ENCODE data around the gene MADCAM1. TPM values are rescaled to one million over a fixed set of nuclear protein-coding genes. Genes with fewer than 3 reads are reported as not detected.

MADCAM1 gene
- total RNA-seq, 6 donors from 2014 or later = 0.63 to 3.1 (median 1.1) TPM; not detected in 2

GRCh38 chr19:507286-508203, 11.3 kb downstream of the MADCAM1 start, which contains the start of gene TPGS1:
Gene TPGS1 (plus strand): TSS chr19:507497. CDS start chr19:507507, 10 bp downstream.
- Histone ChIP-seq H3K27ac (peak within 1 kb of the TSS; percentile 79 to 98 (median 96)), H3K36me3 (peaks cover 0 to 7% (median 2%) of the 10 kb centered on the region in 4 donors), H3K4me3 (peak within 1 kb of the TSS; percentile 75 to 100 (median 95)), H3K27me3 (no peaks in the 10 kb centered on the region), H3K9me3 (no peaks in the 10 kb centered on the region), H3K4me1 (peaks cover 34 to 51% (median 37%) of the 10 kb centered on the region in 4 donors)
- DNase-seq (peak; percentile 79 to 95), ATAC-seq (ENCODE audit: low FRiP score in 2 of 2) (peak; percentile 94 to 96)
- peak in 3 of 4 donors; percentile 34 to 66 (median 51) for TF ChIP-seq POLR2A (IDR thresholded peaks at IDR 0.05)
- peak in 4 of 6 experiments; percentile 28 to 63 (median 43) for TF ChIP-seq CTCF (IDR thresholded peaks at IDR 0.05)
- peak; percentile 60 to 81 for TF ChIP-seq POLR2AphosphoS5 (IDR thresholded peaks at IDR 0.05)
- peak in 1 of 4 donors; percentile 50 for TF ChIP-seq EP300 (IDR thresholded peaks at IDR 0.05)
- 1 to 2% methylated on average over 10 to 59 of the region's 81 CpGs for WGBS, 2 donors

GRCh38 chr19:508204-509150, 12.2 kb downstream of the MADCAM1 start:
- 64 to 73% methylated on average over 24 to 32 of the region's 32 CpGs for WGBS, 2 donors
- ATAC-seq (ENCODE audit: low FRiP score in 2 of 2) (no peak), DNase-seq (no peak)
- Histone ChIP-seq H3K9me3 (no peaks in the 10 kb centered on the region), H3K27me3 (no peaks in the 10 kb centered on the region), H3K4me3 (peak overlapping the region; percentile 75 to 100 (median 95)), H3K36me3 (peaks cover 0 to 7% (median 2%) of the 10 kb centered on the region in 4 donors), H3K4me1 (peaks cover 34 to 57% (median 40%) of the 10 kb centered on the region in 4 donors), H3K27ac (peak overlapping the region in 2 of 4 donors; percentile 95 to 98)
- TF ChIP-seq POLR2AphosphoS5 (IDR thresholded peaks at IDR 0.05) (no peak), CTCF (IDR thresholded peaks at IDR 0.05) (no peak), EP300 (IDR thresholded peaks at IDR 0.05) (no peak), POLR2A (IDR thresholded peaks at IDR 0.05) (no peak)

DNA sequence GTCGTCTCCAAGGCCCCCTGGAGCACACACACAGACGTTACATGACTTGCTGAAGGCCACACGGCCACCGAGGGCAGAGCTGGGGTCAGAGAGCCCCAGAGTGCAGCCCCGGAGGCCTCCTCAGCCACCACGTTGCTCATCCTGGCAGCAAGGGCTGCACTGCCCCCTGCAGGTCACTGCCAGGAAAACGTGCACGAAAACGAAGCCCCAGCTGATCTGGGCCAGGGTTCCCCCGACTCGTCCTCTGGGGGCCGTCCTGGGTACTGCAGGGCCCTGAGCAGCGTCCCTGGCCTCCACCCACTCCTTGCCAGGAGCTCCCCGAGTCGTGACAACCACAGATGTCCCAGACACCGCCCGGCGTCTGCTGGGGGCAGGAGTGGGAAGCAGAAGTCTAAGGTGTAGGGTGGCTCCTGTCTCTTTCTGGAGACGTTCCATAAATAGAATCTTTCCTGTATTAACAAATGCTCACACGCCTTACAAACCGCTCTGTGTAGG, 14.4 kb downstream of the MADCAM1 start:
- Histone ChIP-seq H3K27me3 (no peaks in the 10 kb centered on the region), H3K9me3 (no peaks in the 10 kb centered on the region), H3K4me1 (peaks cover 34 to 57% (median 40%) of the 10 kb centered on the region in 4 donors), H3K36me3 (peaks cover 0 to 7% (median 2%) of the 10 kb centered on the region in 4 donors), H3K27ac (peak overlapping the region; percentile 70 to 84 (median 78)), H3K4me3 (peak overlapping the region in 3 of 4 donors; percentile 19 to 35 (median 34))
- 15 to 21% methylated on average over 6 to 21 of the region's 21 CpGs for WGBS, 2 donors
- DNase-seq (peak; percentile 78 to 90), ATAC-seq (ENCODE audit: low FRiP score in 2 of 2) (peak; percentile 53 to 67)
- TF ChIP-seq CTCF (IDR thresholded peaks at IDR 0.05) (peak; percentile 95 to 99 (median 97)), EP300 (IDR thresholded peaks at IDR 0.05) (no peak), POLR2A (IDR thresholded peaks at IDR 0.05) (no peak)

DNA sequence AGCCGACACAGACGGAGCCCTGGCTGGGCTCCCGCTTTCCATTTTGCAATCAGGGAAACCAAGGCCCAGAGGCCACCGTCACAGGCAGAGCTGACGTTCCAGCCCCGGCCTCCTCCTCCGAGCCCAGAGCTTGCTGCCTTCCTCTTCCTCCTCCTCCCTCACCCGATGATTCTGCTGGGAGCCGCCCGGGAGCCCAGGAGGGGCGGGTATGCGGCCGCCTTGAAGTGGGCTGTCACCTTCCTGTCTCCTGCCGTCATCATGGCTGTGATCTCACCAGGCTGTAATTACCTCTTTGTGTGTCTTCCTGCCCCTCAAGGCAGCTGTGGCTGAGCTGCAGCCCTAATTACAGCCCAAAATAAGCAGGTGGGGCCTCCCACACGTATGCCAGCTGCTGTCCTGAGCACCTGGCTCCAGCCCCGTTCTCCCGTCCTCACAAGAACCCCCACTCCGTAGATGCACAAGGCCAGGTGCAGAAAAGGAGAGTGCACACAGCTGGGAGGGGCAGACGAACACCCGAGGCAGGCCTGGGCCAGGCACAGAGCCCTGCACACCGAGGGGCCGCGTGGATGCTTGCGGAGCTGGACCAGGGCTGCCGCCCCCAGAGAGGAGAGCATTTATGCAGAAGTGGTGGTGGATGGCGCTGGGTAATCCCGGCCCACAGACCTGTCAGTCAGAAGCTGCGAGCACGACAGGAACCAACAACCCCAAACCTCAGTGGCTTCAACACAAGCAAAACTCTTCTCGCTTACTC, 15.0 kb downstream of the MADCAM1 start:
- no peaks in the 10 kb centered on the region for H3K9me3 ChIP-seq
- peak overlapping the region in 3 of 4 donors; percentile 19 to 35 (median 34) for H3K4me3 ChIP-seq
- WGBS, 2 donors = 34 to 52% methylated on average over 19 to 30 of the region's 30 CpGs
- H3K4me1 ChIP-seq = peaks cover 32 to 54% (median 38%) of the 10 kb centered on the region in 4 donors
- peaks cover 0 to 7% (median 2%) of the 10 kb centered on the region in 4 donors for H3K36me3 ChIP-seq
- TF ChIP-seq POLR2A (IDR thresholded peaks at IDR 0.05) (peak in 1 of 4 donors; percentile 20), CTCF (IDR thresholded peaks at IDR 0.05) (no peak), POLR2AphosphoS5 (IDR thresholded peaks at IDR 0.05) (peak in 1 of 2 donors; percentile 6), EP300 (IDR thresholded peaks at IDR 0.05) (no peak)
- H3K27me3 ChIP-seq = no peaks in the 10 kb centered on the region
- no peak for ATAC-seq (ENCODE audit: low FRiP score in 2 of 2)
- H3K27ac ChIP-seq = peak overlapping the region; percentile 70 to 84 (median 78)
- DNase-seq = peak; percentile 46 to 82
